ENCODE measurements around the gene BPI.

- TF ChIP-seq CTCF (IDR thresholded peaks at IDR 0.05) (no peak), POLR2AphosphoS5 (IDR thresholded peaks at IDR 0.05) (no peak), POLR2A (IDR thresholded peaks at IDR 0.05) (no peak)
These were observed 53.8 kb downstream of the BPI start for GRCh38 chr20:38357653-38358207.
